ENCODE results near the gene GRIPAP1. TPM values are rescaled to one million over a fixed set of nuclear protein-coding genes. Genes with fewer than 3 reads are reported as not detected.

The GRIPAP1 gene
- total RNA-seq, 1 experiment from 2014 or later, result 15.9 TPM

DNA sequence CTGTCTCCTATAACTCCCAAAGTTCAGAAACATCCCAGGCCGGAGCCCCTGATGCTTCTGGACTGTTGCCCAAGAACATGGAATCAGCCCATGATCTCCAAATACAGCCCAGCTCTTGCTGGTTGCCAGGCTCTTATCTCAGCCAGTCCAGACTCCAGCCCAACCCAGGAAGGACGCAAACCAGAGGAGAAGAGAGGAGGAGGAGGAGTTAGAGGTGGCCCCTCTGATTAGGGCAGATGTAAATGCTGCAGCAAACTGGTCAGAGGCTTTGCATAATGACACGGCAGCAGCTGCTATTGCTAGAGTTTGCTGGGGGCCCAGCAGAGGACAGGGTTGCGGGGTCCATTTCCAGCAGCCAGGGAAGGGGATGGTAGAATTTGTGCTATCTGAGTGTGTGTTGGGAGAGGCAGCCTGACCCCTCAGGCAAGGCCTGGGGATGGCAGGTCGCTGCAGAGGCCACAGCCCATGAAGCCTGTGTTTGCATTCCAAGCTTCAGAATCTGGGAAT is 40.4 kb downstream of the GRIPAP1 start:
- DNase-seq (ENCODE audit: low spot score), result no peak

DNA sequence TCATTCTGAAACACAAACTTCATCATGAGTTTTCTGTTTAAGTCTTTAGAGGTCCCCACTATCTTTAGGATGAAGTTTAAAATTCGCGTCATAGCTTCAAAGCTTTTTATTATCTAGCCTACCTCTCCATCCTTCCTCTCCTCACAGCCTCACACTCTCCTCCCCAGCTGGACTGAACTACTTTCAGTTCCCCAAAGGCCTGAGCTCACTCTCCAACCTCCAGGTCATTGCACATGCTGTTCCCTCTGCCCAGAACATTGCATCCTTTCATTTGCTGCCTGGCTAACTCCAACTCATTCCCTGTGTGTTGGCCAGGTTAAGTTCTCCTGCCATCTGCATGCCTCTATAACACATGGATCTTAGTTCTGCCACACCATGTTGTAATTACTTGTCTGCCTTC is 41.8 kb downstream of the GRIPAP1 start:
- no peak for DNase-seq (ENCODE audit: low spot score)

- peak; percentile 21 for DNase-seq (ENCODE audit: low spot score)
These were observed 43.4 kb downstream of the GRIPAP1 start for GRCh38 chrX:48958635-48959094.

GRCh38 chrX:48957827-48958634 is 44.0 kb downstream of the GRIPAP1 start:
- peak; percentile 96 for DNase-seq (ENCODE audit: low spot score)

GRCh38 chrX:48957477-48957826 is 44.6 kb downstream of the GRIPAP1 start, which contains the start of gene OTUD5:
OTUD5 (minus strand) TSS chrX:48957607; CDS start chrX:48957570, 37 bp downstream.
- DNase-seq (ENCODE audit: low spot score), result no peak

- no peak for DNase-seq (ENCODE audit: low spot score)
These were observed 45.2 kb downstream of the GRIPAP1 start for GRCh38 chrX:48956728-48957414.

- DNase-seq (ENCODE audit: low spot score), result no peak
These were observed 53.5 kb downstream of the GRIPAP1 start for GRCh38 chrX:48948589-48948988.

DNA sequence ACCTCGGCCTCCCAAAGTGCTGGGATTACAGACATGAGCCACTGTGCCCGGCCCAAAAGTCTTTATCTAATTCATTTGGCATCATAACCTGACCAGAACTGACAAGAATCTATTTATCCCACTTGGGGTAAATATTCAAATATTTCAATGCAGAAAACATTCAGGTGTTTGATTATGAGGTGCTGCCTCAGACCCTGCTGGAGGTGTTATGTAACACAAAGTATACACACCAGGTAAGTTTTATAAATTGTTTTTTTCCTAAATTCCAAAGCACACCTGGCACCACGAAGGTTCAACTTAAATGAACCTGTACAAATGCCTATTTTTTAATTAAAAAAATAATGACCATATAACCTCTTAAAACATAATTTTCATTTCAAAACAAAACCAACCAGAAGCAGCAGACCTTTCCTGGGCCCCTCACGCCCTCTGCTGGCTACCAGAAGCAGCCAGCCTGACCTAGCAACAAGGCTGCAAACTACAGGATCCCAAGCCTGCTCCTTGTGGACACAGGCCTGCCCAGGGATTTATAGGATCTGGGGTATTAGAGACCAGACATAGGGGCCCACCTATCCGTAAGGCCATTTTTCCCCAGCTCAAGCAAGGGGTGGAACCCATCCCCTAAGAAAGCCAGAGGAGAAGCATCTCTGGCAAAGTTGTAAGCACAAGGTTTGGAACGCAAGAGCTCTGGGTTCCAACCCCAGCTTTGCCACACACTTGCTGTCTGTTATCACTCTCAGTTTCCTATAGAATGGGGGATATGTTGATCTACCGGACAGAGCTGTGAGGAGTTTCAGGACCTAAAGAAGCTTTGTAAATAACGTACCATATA is 56.3 kb downstream of the GRIPAP1 start:
- peak; percentile 25 for DNase-seq (ENCODE audit: low spot score)

DNA sequence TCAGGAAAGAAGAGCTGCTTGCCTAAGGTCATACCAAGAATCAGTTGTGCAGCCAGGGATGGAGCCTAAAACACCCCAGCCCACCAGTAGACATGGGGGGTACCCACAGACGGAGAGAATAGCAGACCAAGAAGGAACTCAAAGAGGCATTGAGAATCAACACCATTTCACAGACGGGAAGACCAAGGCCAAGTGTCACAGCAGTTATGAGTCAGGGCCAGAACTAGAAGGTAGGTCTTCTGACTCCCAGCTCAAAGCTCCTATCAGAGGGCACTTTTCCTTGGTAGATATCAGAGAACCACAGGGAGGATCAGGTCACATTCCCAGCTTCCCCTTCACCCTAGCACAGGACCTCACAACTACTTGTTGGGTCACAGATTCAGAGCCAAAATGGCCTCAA is 59.2 kb downstream of the GRIPAP1 start:
- DNase-seq (ENCODE audit: low spot score), result no peak

- no peak for DNase-seq (ENCODE audit: low spot score)
These were observed 61.6 kb downstream of the GRIPAP1 start for GRCh38 chrX:48940404-48940955.

DNA sequence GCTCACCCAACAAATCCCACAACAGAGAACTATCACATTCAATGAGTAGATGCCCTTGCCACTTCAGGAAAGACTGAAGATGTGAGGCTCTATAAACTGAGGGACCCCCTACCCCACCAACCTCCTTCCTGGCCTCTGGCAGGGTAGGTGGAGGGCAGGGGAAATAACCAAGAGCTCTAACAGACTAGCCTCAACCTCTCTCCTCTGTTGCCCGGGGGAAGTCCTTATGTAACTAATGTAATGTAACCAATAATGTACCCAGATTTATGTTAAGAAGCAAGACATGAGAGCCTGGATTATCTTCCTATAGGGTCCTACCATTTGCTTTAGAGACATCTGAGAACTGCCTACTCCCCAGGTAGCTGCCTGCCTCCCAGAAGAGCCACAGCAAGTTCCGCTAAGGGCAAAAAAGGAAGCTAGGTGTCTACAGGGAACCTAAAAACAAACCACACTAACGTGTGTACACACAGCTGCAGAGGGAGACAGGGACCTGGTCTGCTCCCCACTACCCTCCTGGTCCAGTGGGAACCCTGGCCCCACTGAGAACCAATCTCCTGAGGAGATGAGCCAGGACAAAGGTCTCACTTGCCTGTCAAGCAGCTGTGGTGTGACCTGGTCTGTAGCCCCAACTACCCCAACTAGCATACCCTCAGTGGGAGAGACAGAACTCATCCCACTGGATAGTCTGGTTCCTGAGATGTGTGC is 62.4 kb downstream of the GRIPAP1 start:
- no peak for DNase-seq (ENCODE audit: low spot score)

DNA sequence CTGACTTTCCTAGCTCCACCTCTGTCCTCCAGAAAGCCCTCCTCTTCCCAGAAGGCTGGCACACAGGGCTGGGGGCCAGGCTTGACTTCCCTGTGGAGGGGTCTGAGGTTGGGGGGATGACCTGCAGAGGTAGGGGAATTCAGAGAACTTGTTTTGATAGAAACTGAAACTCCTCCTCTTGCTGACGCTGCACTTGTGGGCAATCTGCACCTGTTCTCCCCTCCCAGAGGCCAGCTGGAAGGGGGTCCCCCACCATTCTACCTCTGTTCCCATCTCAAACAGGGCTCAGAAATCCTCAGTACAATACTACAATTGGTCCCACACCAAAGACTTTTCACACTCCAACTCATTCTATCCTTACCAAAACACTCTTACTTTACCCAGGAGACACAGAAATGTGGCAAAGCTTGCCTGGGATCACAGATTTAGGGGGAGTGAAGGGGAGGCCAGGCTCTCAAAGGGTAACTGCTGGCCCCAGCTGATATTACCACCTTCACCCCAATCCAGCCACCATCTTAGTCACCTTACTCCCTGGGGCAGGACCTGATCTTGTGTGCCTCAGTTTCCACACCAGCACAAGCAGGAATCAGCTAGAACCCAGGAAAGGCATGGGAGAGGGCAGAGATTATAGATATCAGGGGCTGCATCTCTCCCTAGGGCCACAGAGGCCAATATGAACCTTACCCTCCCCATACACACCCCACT is 63.2 kb downstream of the GRIPAP1 start:
- no peak for DNase-seq (ENCODE audit: low spot score)

GRCh38 chrX:48937054-48937907 is 64.8 kb downstream of the GRIPAP1 start:
- DNase-seq (ENCODE audit: low spot score), result peak; percentile 48

DNA sequence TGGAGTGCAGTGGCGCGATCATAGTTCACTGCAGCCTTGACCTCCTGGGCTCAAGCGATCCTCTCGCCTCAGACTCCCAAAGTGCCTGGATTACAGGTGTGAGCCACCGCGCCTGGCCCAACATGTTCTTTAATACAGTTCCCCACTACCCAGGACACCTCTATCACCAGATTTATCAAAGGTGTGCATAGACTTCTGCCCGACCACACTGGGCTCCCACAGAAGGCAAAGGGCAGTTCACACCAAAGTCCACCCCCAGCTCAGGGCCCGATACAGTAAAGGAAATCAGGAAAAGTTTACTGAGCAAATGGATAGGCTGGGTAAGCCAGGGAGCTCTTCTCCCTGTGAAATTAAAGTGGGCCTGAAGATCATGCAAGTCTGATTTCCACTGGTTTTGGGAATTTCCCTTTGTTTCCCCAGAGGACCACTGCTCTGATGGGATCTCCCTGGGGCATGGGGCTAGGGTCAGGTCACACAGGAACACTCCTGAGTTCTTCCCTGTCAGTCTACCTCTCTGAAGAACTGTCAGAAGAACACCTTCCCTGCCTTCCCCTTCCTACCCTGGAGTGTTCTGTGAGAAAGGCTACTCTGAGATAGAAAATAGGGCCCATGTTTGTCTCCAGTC is 65.5 kb downstream of the GRIPAP1 start:
- DNase-seq (ENCODE audit: low spot score), result no peak

- no peak for DNase-seq (ENCODE audit: low spot score)
These were observed 66.8 kb downstream of the GRIPAP1 start for GRCh38 chrX:48935301-48935670.

- no peak for DNase-seq (ENCODE audit: low spot score)
These were observed 67.3 kb downstream of the GRIPAP1 start for GRCh38 chrX:48934581-48935300.

GRCh38 chrX:48933757-48934156 is 68.3 kb downstream of the GRIPAP1 start:
- no peak for DNase-seq (ENCODE audit: low spot score)

DNA sequence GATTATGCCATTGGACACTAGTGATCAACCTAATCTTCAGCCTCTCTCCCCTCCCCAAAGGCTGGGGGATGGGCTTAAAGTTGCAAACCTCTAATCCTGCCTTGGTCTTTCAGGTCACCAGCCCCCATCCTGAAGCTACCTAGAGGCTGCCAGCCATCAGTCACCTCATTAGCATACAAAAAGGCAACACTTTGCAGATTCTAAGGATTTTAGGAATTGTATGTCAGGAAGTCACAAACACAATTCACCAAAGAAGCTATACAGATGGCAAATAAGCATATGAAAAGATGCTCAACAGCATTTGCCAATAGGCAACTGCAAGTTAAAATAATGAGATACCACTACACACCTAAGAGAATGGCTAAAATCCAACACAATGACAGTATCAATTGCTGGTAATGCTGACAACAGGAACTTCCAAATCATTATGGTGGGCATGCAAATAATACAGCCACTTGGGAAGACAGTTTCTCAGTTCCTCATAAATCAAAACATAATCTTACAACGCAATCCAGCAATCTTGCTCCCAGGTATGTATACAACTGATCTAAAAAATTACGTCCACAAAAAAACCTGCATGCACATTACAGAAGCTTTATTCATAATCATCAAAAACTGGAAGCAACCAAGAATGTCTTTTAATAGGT is 74.2 kb downstream of the GRIPAP1 start:
- DNase-seq (ENCODE audit: low spot score), result no peak

All from A172 (cell line).